GM18868 (cell line): ENCODE results near the gene ST6GALNAC5.
"Not testable (repeated sequence)": the region's sequence is repeated elsewhere in the genome, so short reads cannot be mapped to it uniquely, and the experiment has no call there.

Experiments
- ATAC-seq: cut with Tn5 transposase; IDR thresholded peaks from one replicate; pipeline ENCODE4 v1.9.1; 2021; ENCODE audit warnings: mild to moderate bottlenecking, moderate library complexity; ENCODE audit not compliant: unreplicated experiment

Gene ST6GALNAC5

GRCh38 chr1:76865696-76866286, 1.5 kb upstream of the ST6GALNAC5 start:
- ATAC-seq: no peak

DNA sequence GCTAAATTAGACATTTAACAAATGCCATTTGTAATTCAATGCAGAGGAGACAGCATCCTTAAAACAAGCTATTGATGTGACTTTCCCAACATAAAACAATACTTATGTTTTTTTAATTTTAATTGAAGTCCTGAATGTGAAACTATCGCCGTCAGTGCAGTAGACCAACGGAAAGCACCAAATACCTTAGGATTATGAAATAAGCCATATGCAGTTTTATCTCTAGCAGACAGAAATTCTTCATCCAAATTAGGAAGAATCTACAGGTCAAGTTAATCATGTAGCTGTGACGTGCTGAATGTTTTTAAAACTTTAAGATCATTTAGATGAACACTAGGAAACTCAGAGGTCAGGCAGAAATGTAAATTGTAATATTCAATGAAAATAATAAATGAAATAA, 714 bp upstream of the ST6GALNAC5 start:
- ATAC-seq: no peak

GRCh38 chr1:76868154-76868882, 1.0 kb downstream of the ST6GALNAC5 start:
- peak; percentile 57 for ATAC-seq

- no peak for ATAC-seq
Observed at GRCh38 chr1:76868916-76869315, 1.6 kb downstream of the ST6GALNAC5 start.

DNA sequence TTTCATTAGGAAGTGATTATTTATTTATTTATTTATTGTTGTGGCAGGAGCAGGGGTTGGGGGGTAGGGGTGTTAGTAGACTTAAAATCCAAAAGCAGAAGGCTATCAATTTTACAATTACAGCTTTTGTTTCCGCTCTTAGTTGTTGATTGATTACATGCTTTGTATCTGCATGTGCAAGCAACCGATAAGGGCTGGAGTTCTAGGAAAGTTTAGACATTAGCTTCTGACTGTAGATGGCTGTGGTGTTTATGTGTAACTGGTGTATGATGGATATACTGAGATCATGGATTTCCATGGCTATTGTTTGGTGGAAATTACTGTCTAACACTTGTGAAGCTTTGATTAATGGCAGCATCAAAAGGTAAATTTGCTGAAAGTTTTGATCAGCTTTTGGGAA, 2.8 kb downstream of the ST6GALNAC5 start:
- ATAC-seq: no peak

- ATAC-seq: peak; percentile 93
Observed at GRCh38 chr1:76871355-76871974, 4.2 kb downstream of the ST6GALNAC5 start.

DNA sequence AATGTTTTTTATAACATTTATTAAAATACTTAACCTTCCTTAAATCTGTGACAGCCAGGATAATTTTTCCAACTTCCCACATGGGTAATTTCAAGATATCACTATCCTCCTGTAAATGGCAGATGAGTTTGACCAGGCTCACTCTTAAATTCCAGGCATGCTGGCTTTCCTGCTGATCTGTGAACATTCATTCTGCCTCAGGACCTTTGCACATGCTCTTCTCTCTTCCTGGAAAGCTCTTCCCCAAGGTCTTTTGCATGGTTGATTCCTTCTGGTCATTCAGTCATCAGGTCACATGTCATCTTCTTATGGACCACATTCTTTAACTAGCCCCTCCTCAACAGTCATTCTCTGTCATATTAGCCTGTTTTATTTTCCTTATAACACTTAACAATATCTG, 5.7 kb downstream of the ST6GALNAC5 start:
- ATAC-seq: no peak

DNA sequence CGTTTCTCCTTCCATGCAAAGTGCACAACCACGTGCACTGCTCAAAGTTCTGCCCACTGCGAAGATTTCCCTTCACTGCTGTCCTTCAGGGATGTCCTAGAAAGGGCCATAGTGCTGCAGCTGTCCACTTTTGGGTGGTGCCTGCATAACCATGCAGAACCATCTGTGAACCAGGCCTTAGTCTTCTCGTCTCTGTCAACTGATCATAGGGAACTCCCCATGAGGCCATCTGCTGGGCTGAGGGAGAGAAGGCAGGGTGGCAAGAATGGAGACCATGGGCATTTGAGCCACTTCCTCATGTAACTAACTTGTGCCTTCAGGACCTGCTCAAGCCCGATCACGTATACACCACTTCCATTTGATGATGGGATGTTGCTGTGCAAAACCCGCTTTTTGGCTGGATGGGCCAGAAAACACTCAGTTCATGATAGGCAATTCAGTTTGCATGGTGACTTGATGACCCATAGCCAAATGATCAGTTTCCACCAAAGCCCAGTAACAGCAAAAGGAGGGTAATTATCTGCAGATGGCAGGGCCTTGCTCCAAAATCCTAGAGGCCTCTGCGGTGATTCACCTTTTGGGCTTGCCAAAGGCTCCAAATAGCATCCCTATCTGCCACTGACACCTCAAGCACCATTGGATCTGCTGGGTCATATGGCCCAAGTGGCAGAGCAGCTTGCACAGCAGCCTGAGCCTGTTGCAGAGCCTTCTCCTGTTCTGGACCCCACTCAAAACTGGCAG, 9.5 kb downstream of the ST6GALNAC5 start:
- no peak for ATAC-seq

DNA sequence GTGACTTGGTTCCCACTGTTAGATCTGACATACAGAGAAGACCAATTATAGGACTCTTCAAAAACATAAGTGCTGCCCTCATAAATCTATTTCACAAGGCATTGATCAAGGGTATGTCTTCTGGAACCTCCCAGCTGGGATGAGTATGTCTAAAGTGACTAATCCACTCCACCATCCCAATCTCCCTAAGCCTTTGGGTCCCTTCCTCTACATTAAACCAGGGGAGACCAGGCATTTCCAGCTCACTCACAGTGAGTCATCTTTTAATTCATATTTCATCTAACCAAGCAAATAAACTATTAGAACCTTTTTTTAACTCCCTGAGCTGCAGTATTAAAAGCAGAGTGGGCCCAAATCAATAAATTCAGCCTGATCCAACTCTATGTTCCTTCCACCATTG, 11.7 kb downstream of the ST6GALNAC5 start:
- not testable (repeated sequence) for ATAC-seq

- ATAC-seq: no peak
Observed at GRCh38 chr1:76881762-76882161, 14.5 kb downstream of the ST6GALNAC5 start.

- no peak for ATAC-seq
Observed at GRCh38 chr1:76891931-76892622, 24.8 kb downstream of the ST6GALNAC5 start.

DNA sequence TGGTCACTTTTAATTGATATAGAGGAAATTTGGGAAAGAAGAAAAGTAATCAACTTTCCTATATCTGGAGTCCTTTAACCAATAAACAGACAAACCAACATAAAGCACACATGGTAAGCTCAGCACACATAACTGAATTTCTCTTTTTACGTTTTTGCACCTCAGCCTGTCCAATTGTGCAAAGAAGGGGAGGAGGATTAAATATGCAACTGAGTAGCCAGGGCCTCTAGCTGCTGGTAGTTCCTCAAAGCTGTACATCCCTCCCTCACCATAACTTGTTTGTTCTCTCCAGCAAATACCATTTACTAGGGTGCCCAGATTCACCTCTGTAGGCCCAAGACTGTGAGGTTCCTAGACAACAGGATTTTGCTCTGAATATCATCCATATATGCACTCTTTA, 25.4 kb downstream of the ST6GALNAC5 start:
- no peak for ATAC-seq

GRCh38 chr1:76901158-76901767, 34.0 kb downstream of the ST6GALNAC5 start:
- peak; percentile 100 for ATAC-seq

GRCh38 chr1:76905876-76906595, 38.8 kb downstream of the ST6GALNAC5 start:
- ATAC-seq: no peak

- no peak for ATAC-seq
Observed at GRCh38 chr1:76909311-76909710, 42.0 kb downstream of the ST6GALNAC5 start.

DNA sequence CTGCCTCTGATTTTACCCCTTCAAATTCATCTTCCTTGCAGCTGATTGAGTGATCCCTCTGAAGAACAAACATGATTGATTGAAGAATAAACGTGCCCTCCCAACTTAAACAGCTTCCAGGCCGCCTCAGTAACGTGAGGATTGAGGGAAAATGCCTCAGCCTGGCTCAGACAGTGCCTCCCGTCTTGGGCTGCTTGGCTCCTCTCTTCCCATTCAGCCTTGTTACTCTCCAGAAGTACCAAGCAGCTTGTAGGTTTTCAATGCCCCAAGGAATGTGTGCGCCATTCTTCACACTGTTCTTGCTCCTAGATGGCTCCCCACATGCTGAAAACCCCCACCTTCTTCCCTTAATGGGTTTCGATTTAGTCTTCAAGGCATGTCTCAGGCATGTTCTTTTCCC, 51.8 kb downstream of the ST6GALNAC5 start:
- ATAC-seq: no peak

GRCh38 chr1:76921590-76921989, 54.3 kb downstream of the ST6GALNAC5 start:
- no peak for ATAC-seq

- no peak for ATAC-seq
Observed at GRCh38 chr1:76925825-76926224, 58.5 kb downstream of the ST6GALNAC5 start.

GRCh38 chr1:76928522-76928921, 61.2 kb downstream of the ST6GALNAC5 start:
- no peak for ATAC-seq

- no peak for ATAC-seq
Observed at GRCh38 chr1:76929136-76929535, 61.9 kb downstream of the ST6GALNAC5 start.
